HCT116 (cell line): Measurements from ENCODE around the gene RBM23. TPM values are rescaled to one million over a fixed set of nuclear protein-coding genes. Genes with fewer than 3 reads are reported as not detected.

Experiments
- ATAC-seq: fragments of 200-7000 bp; cut with Tn5 transposase; 2 replicates; pipeline ENCODE4 v1.9.1; 2020; ENCODE audit warnings: mild to moderate bottlenecking, moderate library complexity
- BruUV-seq: library from RNA; stranded (reverse); fragments of 400-500 nt; replicated peaks from 2 replicates; lab custom pipeline; 2021; lab: Mats Ljungman, UMichigan
- CTCF ChIA-PET: fragments of 300-600 bp; sonication (Branson Sonifier 250); formaldehyde crosslinking; loops from one replicate; lab custom pipeline; 2021; ENCODE audit warnings: antibody characterized with exemption; lab: Charles Lee
- POLR2A ChIA-PET: fragments of 300-600, 350-600 bp; sonication (Branson Sonifier 250); formaldehyde crosslinking; loops from one replicate; lab custom pipeline; 2021; ENCODE audit warnings: antibody characterized with exemption; lab: Charles Lee
- RAD21 ChIA-PET, 2 experiments: fragments of 300-600 bp; sonication (Branson Sonifier 250); formaldehyde crosslinking; loops; one replicate each; lab custom pipeline; 2023; ENCODE audit warnings: low total read pairs in 2 of 2; ENCODE audit not compliant: uncharacterized antibody in 2 of 2, unreplicated experiment in 2 of 2, low non-redundant PET in 1 of 2; lab: Charles Lee
- DNase-seq: peaks from one replicate; pipeline ENCODE4 v3.0.0-alpha.2; 2010; ENCODE audit warnings: low read depth, low spot score
- H2AFZ ChIP-seq: fragments of 200-600 bp; shearing (Covaris generic), sonication (generic); 2 replicates; pipeline ENCODE4 v1.6.1; 2017; ENCODE audit warnings: low read depth, mixed run types, mixed read lengths, antibody characterized with exemption, low read length; ENCODE audit not compliant: poor library complexity, severe bottlenecking
- H3K27ac ChIP-seq: 2 replicates; pipeline ENCODE4 v1.5.1; 2012; ENCODE audit warnings: low read depth, low read length
- H3K27me3 ChIP-seq: fragments of 200-600 bp; sonication (generic); 2 replicates; pipeline ENCODE4 v1.6.1; 2016; ENCODE audit warnings: mixed run types, low read length, mixed read lengths; ENCODE audit not compliant: insufficient read depth
- H3K36me3 ChIP-seq, 2 experiments: fragments of 200-500 bp in 1 of 2; fragments of 200-600 bp in 1 of 2; sonication (Bioruptor generic) in 1 of 2; sonication (generic) in 1 of 2; 2 replicates each; pipeline versions ENCODE4 v1.5.1 to v1.6.1; 2014 to 2016; ENCODE audit warnings: low read length in 2 of 2, inconsistent platforms in 1 of 2, mixed read lengths in 1 of 2, mixed run types in 1 of 2; ENCODE audit not compliant: insufficient read depth in 2 of 2, control insufficient read depth in 1 of 2
- H3K4me1 ChIP-seq, 2 experiments: fragments of 200-600 bp in 1 of 2; sonication (generic) in 1 of 2; 2 replicates each; pipeline versions ENCODE4 v1.5.1 to v1.6.1; 2012 to 2017; ENCODE audit warnings: low read length in 2 of 2, inconsistent platforms in 1 of 2, mild to moderate bottlenecking in 1 of 2, mixed read lengths in 1 of 2, mixed run types in 1 of 2, moderate library complexity in 1 of 2; ENCODE audit not compliant: insufficient read depth in 2 of 2, control insufficient read depth in 1 of 2
- H3K4me2 ChIP-seq: fragments of 200-600 bp; sonication (generic); 2 replicates; pipeline ENCODE4 v1.6.1; 2017; ENCODE audit warnings: mixed run types, low read length, mixed read lengths
- H3K4me3 ChIP-seq, 2 experiments: fragments of 200-600 bp in 1 of 2; sonication (generic) in 1 of 2; replicated peaks in 1 of 2; 2 replicates each; pipeline ENCODE4 v1.5.1; 2011 to 2016; ENCODE audit warnings: low read length in 2 of 2, control low read depth in 1 of 2, low read depth in 1 of 2, mild to moderate bottlenecking in 1 of 2, mixed read lengths in 1 of 2, mixed run types in 1 of 2
- H3K79me2 ChIP-seq: fragments of 200-600 bp; sonication (generic); 2 replicates; pipeline ENCODE4 v1.6.1; 2017; ENCODE audit warnings: mild to moderate bottlenecking, mixed run types, low read length, moderate library complexity, mixed read lengths; ENCODE audit not compliant: insufficient read depth
- H3K9ac ChIP-seq: fragments of 200-600 bp; sonication (generic); 2 replicates; pipeline ENCODE4 v1.6.1; 2016; ENCODE audit warnings: low read length, mixed read lengths
- H3K9me2 ChIP-seq: fragments of 200-600 bp; sonication (generic), shearing (Covaris generic); 2 replicates; pipeline ENCODE4 v1.6.1; 2017; ENCODE audit warnings: mixed run types, mild to moderate bottlenecking, moderate library complexity; ENCODE audit not compliant: insufficient read depth
- H3K9me3 ChIP-seq, 2 experiments: fragments of 200-500 bp in 1 of 2; fragments of 200-600 bp in 1 of 2; sonication (Bioruptor generic) in 1 of 2; sonication (generic) in 1 of 2; 2 replicates each; pipeline ENCODE4 v1.6.1; 2014 to 2017; ENCODE audit warnings: low read length in 2 of 2, mixed read lengths in 2 of 2, inconsistent platforms in 1 of 2, low read depth in 1 of 2, mild to moderate bottlenecking in 1 of 2, mixed run types in 1 of 2, moderate library complexity in 1 of 2; ENCODE audit not compliant: control insufficient read depth in 1 of 2, insufficient read depth in 1 of 2
- H4K20me1 ChIP-seq: fragments of 200-600 bp; sonication (generic), shearing (Covaris generic); 2 replicates; pipeline ENCODE4 v1.6.1; 2017; ENCODE audit warnings: mixed run types, mild to moderate bottlenecking, moderate library complexity; ENCODE audit not compliant: insufficient read depth
- CBX3 ChIP-seq: IDR thresholded peaks from 2 replicates; pipeline ENCODE4 v1.6.1; 2012; ENCODE audit warnings: low read depth
- CEBPB ChIP-seq: IDR thresholded peaks from 2 replicates; pipeline ENCODE4 v1.6.1; 2012; ENCODE audit warnings: low read depth
- EGR1 ChIP-seq: IDR thresholded peaks from 2 replicates; pipeline ENCODE4 v1.6.1; 2012; ENCODE audit warnings: low read depth
- ELF1 ChIP-seq: IDR thresholded peaks from 2 replicates; pipeline ENCODE4 v1.6.1; 2012; ENCODE audit warnings: low read depth, borderline replicate concordance
- EZH2 ChIP-seq: fragments of 200-600 bp; sonication (generic); IDR thresholded peaks from 2 replicates; pipeline ENCODE4 v1.6.1; 2017; ENCODE audit warnings: antibody characterized with exemption, mixed run types
- EZH2phosphoT487 ChIP-seq: fragments of 200-600 bp; IDR thresholded peaks from 2 replicates; pipeline ENCODE4 v1.6.1; 2018; ENCODE audit warnings: antibody characterized with exemption, borderline replicate concordance
- FOSL1 ChIP-seq: IDR thresholded peaks from 2 replicates; pipeline ENCODE4 v1.6.1; 2012; ENCODE audit warnings: low read depth
- JUND ChIP-seq: IDR thresholded peaks from 2 replicates; pipeline ENCODE4 v1.6.1; 2012
- POLR2A ChIP-seq: IDR thresholded peaks from 2 replicates; pipeline ENCODE4 v1.7.0; 2011; ENCODE audit warnings: borderline replicate concordance; ENCODE audit not compliant: insufficient read depth, insufficient read length; ENCODE audit errors: extremely low read depth
- RAD21 ChIP-seq: IDR thresholded peaks from 2 replicates; pipeline ENCODE4 v1.6.1; 2012; ENCODE audit warnings: low read depth, mild to moderate bottlenecking
- SIN3A ChIP-seq: IDR thresholded peaks from 2 replicates; pipeline ENCODE4 v1.6.1; 2012; ENCODE audit warnings: low read depth
- SP1 ChIP-seq: IDR thresholded peaks from 2 replicates; pipeline ENCODE4 v1.6.1; 2012; ENCODE audit warnings: low read depth
- ZFX ChIP-seq: fragments of 450-650 bp; IDR thresholded peaks from 2 replicates; pipeline ENCODE4 v1.6.1; 2017
- intact Hi-C: fragments of 100-400 bp; cut with micrococcal nuclease; formaldehyde crosslinking; loops from 2 replicates; pipeline ENCODE4 v1.10.0; 2022
- total RNA-seq: library from RNA; stranded (reverse); gene quantifications from one replicate; pipeline ENCODE4 v1.2.1, GENCODE V29; 2021; ENCODE audit not compliant: unreplicated experiment
- TF ChIP-seq, protein P1 (sequence below), 3 experiments: fragments of 200-600 bp in 1 of 3; sonication (generic) in 1 of 3; IDR thresholded peaks in 2 of 3; conservative IDR thresholded peaks in 1 of 3; 2 replicates each; pipeline ENCODE4 v1.5.1; 2012 to 2017; ENCODE audit warnings: low read depth in 2 of 3, low read length in 2 of 3, antibody characterized with exemption in 1 of 3, borderline replicate concordance in 1 of 3, control low read depth in 1 of 3, mild to moderate bottlenecking in 1 of 3, mixed read lengths in 1 of 3, mixed run types in 1 of 3, moderate library complexity in 1 of 3; ENCODE audit not compliant: insufficient read depth in 1 of 3
- TF ChIP-seq, protein P2 (sequence below): IDR thresholded peaks from 2 replicates; pipeline ENCODE4 v1.6.1; 2011; ENCODE audit warnings: mild to moderate bottlenecking, low read length, moderate library complexity; ENCODE audit not compliant: insufficient replicate concordance; ENCODE audit errors: extremely low read depth
- TF ChIP-seq, protein P3 (sequence below): IDR thresholded peaks from 2 replicates; pipeline ENCODE4 v1.6.1; 2012
- TF ChIP-seq, protein P4 (sequence below): IDR thresholded peaks from 2 replicates; pipeline ENCODE4 v1.6.1; 2012; ENCODE audit warnings: low read depth
- TF ChIP-seq, protein P5 (sequence below): IDR thresholded peaks from 2 replicates; pipeline ENCODE4 v1.6.1; 2012

Gene RBM23
- total RNA-seq, 1 experiment from 2014 or later = 67.2 TPM

DNA sequence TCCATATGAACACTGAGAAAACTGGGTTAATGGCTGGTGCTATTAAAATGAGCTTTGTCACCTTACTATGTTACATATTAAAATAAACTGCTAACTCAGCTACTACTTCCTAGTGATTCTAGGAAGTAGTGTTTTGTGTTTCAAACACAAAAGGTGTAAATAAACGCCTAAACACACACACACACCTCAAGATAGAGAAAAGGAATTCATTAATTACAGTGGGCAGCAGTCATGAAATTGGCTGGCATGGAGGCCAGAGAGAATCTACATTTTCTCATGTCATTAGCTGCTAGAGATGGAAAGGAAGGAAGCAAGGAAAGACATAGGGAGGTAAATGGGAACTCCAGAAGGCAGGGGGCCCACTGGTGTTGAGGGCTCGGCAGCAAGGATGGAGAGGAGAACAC is 11.0 kb upstream of the RBM23 start:
- DNase-seq (no peak), ATAC-seq (no peak)
- no peaks in the 10 kb centered on the region for H3K9me3 ChIP-seq
- H3K27me3 ChIP-seq = no peaks in the 10 kb centered on the region
- no TSS peak for BruUV-seq
- H3K36me3 ChIP-seq = peaks cover 13 to 21% of the 10 kb centered on the region in 2 experiments
- peak overlapping the region; percentile 75 to 96 for H3K4me3 ChIP-seq
- intact Hi-C loops = loop anchor here (2.0 kb wide), 1 partner anchor 53 kb away; the partner anchor contains the start of gene AJUBA
- H3K9ac ChIP-seq = peak overlapping the region; percentile 90
- peaks cover 38% of the 10 kb centered on the region for H3K79me2 ChIP-seq
- H3K27ac ChIP-seq = peak overlapping the region; percentile 79
- H2AFZ ChIP-seq = peak overlapping the region; percentile 47
- TF ChIP-seq JUND (no peak), EZH2 (no peak), POLR2A (no peak), CEBPB (no peak), CBX3 (no peak), RAD21 (no peak), ZFX (no peak), FOSL1 (no peak), EGR1 (no peak), ELF1 (no peak), SP1 (no peak), EZH2phosphoT487 (no peak), SIN3A (no peak)
- TF ChIP-seq, protein P1, sequence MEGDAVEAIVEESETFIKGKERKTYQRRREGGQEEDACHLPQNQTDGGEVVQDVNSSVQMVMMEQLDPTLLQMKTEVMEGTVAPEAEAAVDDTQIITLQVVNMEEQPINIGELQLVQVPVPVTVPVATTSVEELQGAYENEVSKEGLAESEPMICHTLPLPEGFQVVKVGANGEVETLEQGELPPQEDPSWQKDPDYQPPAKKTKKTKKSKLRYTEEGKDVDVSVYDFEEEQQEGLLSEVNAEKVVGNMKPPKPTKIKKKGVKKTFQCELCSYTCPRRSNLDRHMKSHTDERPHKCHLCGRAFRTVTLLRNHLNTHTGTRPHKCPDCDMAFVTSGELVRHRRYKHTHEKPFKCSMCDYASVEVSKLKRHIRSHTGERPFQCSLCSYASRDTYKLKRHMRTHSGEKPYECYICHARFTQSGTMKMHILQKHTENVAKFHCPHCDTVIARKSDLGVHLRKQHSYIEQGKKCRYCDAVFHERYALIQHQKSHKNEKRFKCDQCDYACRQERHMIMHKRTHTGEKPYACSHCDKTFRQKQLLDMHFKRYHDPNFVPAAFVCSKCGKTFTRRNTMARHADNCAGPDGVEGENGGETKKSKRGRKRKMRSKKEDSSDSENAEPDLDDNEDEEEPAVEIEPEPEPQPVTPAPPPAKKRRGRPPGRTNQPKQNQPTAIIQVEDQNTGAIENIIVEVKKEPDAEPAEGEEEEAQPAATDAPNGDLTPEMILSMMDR (IDR thresholded peaks at IDR 0.05 in 2 of 3, conservative IDR thresholded peaks at IDR 0.05 in 1 of 3; ENCODE audit: borderline replicate concordance in 1 of 3, insufficient read depth in 1 of 3, low read depth in 2 of 3, low read length in 2 of 3) = no peak
- TF ChIP-seq, protein P2, sequence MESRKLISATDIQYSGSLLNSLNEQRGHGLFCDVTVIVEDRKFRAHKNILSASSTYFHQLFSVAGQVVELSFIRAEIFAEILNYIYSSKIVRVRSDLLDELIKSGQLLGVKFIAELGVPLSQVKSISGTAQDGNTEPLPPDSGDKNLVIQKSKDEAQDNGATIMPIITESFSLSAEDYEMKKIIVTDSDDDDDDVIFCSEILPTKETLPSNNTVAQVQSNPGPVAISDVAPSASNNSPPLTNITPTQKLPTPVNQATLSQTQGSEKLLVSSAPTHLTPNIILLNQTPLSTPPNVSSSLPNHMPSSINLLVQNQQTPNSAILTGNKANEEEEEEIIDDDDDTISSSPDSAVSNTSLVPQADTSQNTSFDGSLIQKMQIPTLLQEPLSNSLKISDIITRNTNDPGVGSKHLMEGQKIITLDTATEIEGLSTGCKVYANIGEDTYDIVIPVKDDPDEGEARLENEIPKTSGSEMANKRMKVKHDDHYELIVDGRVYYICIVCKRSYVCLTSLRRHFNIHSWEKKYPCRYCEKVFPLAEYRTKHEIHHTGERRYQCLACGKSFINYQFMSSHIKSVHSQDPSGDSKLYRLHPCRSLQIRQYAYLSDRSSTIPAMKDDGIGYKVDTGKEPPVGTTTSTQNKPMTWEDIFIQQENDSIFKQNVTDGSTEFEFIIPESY = no peak
- TF ChIP-seq, protein P3, sequence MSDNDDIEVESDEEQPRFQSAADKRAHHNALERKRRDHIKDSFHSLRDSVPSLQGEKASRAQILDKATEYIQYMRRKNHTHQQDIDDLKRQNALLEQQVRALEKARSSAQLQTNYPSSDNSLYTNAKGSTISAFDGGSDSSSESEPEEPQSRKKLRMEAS = no peak
- TF ChIP-seq, protein P4, sequence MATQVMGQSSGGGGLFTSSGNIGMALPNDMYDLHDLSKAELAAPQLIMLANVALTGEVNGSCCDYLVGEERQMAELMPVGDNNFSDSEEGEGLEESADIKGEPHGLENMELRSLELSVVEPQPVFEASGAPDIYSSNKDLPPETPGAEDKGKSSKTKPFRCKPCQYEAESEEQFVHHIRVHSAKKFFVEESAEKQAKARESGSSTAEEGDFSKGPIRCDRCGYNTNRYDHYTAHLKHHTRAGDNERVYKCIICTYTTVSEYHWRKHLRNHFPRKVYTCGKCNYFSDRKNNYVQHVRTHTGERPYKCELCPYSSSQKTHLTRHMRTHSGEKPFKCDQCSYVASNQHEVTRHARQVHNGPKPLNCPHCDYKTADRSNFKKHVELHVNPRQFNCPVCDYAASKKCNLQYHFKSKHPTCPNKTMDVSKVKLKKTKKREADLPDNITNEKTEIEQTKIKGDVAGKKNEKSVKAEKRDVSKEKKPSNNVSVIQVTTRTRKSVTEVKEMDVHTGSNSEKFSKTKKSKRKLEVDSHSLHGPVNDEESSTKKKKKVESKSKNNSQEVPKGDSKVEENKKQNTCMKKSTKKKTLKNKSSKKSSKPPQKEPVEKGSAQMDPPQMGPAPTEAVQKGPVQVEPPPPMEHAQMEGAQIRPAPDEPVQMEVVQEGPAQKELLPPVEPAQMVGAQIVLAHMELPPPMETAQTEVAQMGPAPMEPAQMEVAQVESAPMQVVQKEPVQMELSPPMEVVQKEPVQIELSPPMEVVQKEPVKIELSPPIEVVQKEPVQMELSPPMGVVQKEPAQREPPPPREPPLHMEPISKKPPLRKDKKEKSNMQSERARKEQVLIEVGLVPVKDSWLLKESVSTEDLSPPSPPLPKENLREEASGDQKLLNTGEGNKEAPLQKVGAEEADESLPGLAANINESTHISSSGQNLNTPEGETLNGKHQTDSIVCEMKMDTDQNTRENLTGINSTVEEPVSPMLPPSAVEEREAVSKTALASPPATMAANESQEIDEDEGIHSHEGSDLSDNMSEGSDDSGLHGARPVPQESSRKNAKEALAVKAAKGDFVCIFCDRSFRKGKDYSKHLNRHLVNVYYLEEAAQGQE = no peak
- TF ChIP-seq, protein P5, sequence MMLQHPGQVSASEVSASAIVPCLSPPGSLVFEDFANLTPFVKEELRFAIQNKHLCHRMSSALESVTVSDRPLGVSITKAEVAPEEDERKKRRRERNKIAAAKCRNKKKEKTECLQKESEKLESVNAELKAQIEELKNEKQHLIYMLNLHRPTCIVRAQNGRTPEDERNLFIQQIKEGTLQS = no peak
- ChIA-PET POLR2A (interaction anchor here (0.6 to 3.8 kb wide), 6 partner anchors 12 to 77 kb away, joined by 3 to 29 read pairs (median 6); partner anchors contain the start of genes AJUBA, HAUS4 and RBM23), CTCF (interaction anchor here (0.8 to 2.4 kb wide), 21 partner anchors 10 to 341 kb away, joined by 3 to 20 read pairs (median 5); partner anchors contain the start of genes ACIN1, AJUBA, C14orf119 and CDH24), RAD21 (interaction anchor here in 1 of 2 experiments (0.8 kb wide), 1 partner anchor 48 kb away, joined by 4 read pairs; no protein-coding TSS in a partner anchor)
- H3K4me1 ChIP-seq = peaks cover 31 to 64% of the 10 kb centered on the region in 2 experiments
- H3K9me2 ChIP-seq = no peaks in the 10 kb centered on the region
- H3K4me2 ChIP-seq = peak overlapping the region; percentile 91
- no peaks in the 10 kb centered on the region for H4K20me1 ChIP-seq
